Measurements from ENCODE around the gene CHERP. TPM values are rescaled to one million over a fixed set of nuclear protein-coding genes. Genes with fewer than 3 reads are reported as not detected.

Gene CHERP
- total and polyA plus RNA-seq, 2 of the 8 experiments (the other 6 are each of a cell fraction or from before 2014, with no cell fraction given) = 13.9 to 73.7 TPM

GRCh38 chr19:16585094-16585801, 43.0 kb upstream of the CHERP start (continued):
- TF ChIP-seq E2F6 (IDR thresholded peaks at IDR 0.05) (no peak), BRCA1 (IDR thresholded peaks at IDR 0.05; ENCODE audit: low read depth, low read length) (no peak), JUN (IDR thresholded peaks at IDR 0.05; ENCODE audit: low read depth, low read length) (no peak), POU5F1 (IDR thresholded peaks at IDR 0.05; ENCODE audit: low read depth, low read length) (no peak), SIX5 (IDR thresholded peaks at IDR 0.05; ENCODE audit: low read depth, low read length) (no peak), BACH1 (IDR thresholded peaks at IDR 0.05; ENCODE audit: low read length) (no peak), SAP30 (IDR thresholded peaks at IDR 0.05; ENCODE audit: insufficient read depth, insufficient replicate concordance, low read length) (no peak), KDM4A (IDR thresholded peaks at IDR 0.05; ENCODE audit: low read depth, low read length, severe bottlenecking) (no peak), CHD7 (IDR thresholded peaks at IDR 0.05; ENCODE audit: insufficient replicate concordance, low read length) (no peak), MAFK (IDR thresholded peaks at IDR 0.05; ENCODE audit: low read depth, low read length) (no peak)

Data from H1 (cell line).